CD4-positive, CD25-positive, alpha-beta regulatory T cell (primary cell): Measurements from ENCODE around the gene FXYD7. TPM values are rescaled to one million over a fixed set of nuclear protein-coding genes. Genes with fewer than 3 reads are reported as not detected.

Source experiments
- ATAC-seq, 2 donors: fragments of 150-1000 bp; cut with Tn5 transposase; one replicate each; pipeline ENCODE4 v1.10.0; 2021; ENCODE audit warnings: low read depth in 2 of 2, moderate number of reproducible peaks in 2 of 2, moderate library complexity in 1 of 2
- DNase-seq, 3 donors: peaks; one replicate each; pipeline versions ENCODE4 v3.0.0 to v3.0.0-alpha.2; 2012 to 2022; ENCODE audit warnings: mixed read lengths in 1 of 3
- H3K27ac ChIP-seq: one replicate; pipeline ENCODE4 v1.7.0; 2013; ENCODE audit warnings: mild to moderate bottlenecking, low read length; ENCODE audit not compliant: insufficient read depth, poor library complexity, severe bottlenecking
- H3K27me3 ChIP-seq: one replicate; pipeline ENCODE4 v1.7.0; 2013; ENCODE audit warnings: low read length; ENCODE audit not compliant: control insufficient read depth, insufficient read depth
- H3K36me3 ChIP-seq: one replicate; pipeline ENCODE4 v1.7.0; 2013; ENCODE audit warnings: mild to moderate bottlenecking, low read length, moderate library complexity; ENCODE audit not compliant: control insufficient read depth, insufficient read depth
- H3K4me1 ChIP-seq: 2 replicates; pipeline ENCODE4 v1.7.0; 2013; ENCODE audit warnings: mild to moderate bottlenecking, low read length; ENCODE audit not compliant: insufficient read depth, control insufficient read depth, poor library complexity, severe bottlenecking
- H3K4me3 ChIP-seq: one replicate; pipeline ENCODE4 v1.7.0; 2013; ENCODE audit warnings: low read depth, mild to moderate bottlenecking, low read length, moderate library complexity
- H3K9me3 ChIP-seq, 2 experiments: 1 replicate in 1 of 2; 2 replicates in 1 of 2; pipeline ENCODE4 v1.7.0; 2013; ENCODE audit warnings: low read length in 2 of 2, mild to moderate bottlenecking in 1 of 2, moderate library complexity in 1 of 2; ENCODE audit not compliant: control insufficient read depth in 2 of 2
- H3K27ac Mint-ChIP-seq, 3 donors: one replicate each; pipeline ENCODE4 v1.8.0; 2020 to 2022; ENCODE audit warnings: mild to moderate bottlenecking in 3 of 3, mixed read lengths in 3 of 3, moderate library complexity in 2 of 3
- H3K27me3 Mint-ChIP-seq: one replicate; pipeline ENCODE4 v1.8.0; 2022; ENCODE audit warnings: mild to moderate bottlenecking, mixed read lengths
- H3K36me3 Mint-ChIP-seq: one replicate; pipeline ENCODE4 v1.8.0; 2020; ENCODE audit warnings: mixed read lengths
- H3K4me1 Mint-ChIP-seq, 4 donors: one replicate each; pipeline ENCODE4 v1.8.0; 2020 to 2022; ENCODE audit warnings: mixed read lengths in 4 of 4, mild to moderate bottlenecking in 1 of 4
- H3K4me3 Mint-ChIP-seq, 4 donors: one replicate each; pipeline ENCODE4 v1.8.0; 2020 to 2022; ENCODE audit warnings: mild to moderate bottlenecking in 4 of 4, mixed read lengths in 4 of 4, moderate library complexity in 3 of 4
- H3K9me3 Mint-ChIP-seq, 7 donors: one replicate each; pipeline ENCODE4 v1.8.0; 2020 to 2022; ENCODE audit warnings: mixed read lengths in 7 of 7, mild to moderate bottlenecking in 3 of 7, moderate library complexity in 2 of 7
- polyA plus RNA-seq, 4 donors: library from polyadenylated mRNA; unstranded; fragments of 300-500 nt; fragmentation: Illumina TruSeq; gene quantifications; one replicate each; pipeline ENCODE4 v1.2.3, GENCODE V29; 2021
- total RNA-seq: library from RNA; stranded (reverse); gene quantifications from one replicate; pipeline ENCODE4 v1.2.3, GENCODE V29; 2022

Gene FXYD7
- total and polyA plus RNA-seq, 5 donors from 2014 or later: 3.2 to 9.3 (median 4.9) TPM

GRCh38 chr19:35114353-35115176 is 28.5 kb upstream of the FXYD7 start:
- H3K4me1 Mint-ChIP-seq: peaks cover 3 to 8% (median 5%) of the 10 kb centered on the region in 4 donors
- no peaks in the 10 kb centered on the region for H3K9me3 Mint-ChIP-seq
- H3K9me3 ChIP-seq: no peaks in the 10 kb centered on the region
- peaks cover 5% of the 10 kb centered on the region for H3K27me3 Mint-ChIP-seq
- no peaks in the 10 kb centered on the region for H3K36me3 Mint-ChIP-seq
- peaks cover 6% of the 10 kb centered on the region for H3K4me1 ChIP-seq
- peak; percentile 71 to 78 for ATAC-seq
- peak; percentile 48 to 68 (median 55) for DNase-seq
- H3K36me3 ChIP-seq: no peaks in the 10 kb centered on the region
- H3K27ac Mint-ChIP-seq: peak overlapping the region in 2 of 3 donors; percentile 26 to 64
- peak overlapping the region in 1 of 4 donors; percentile 41 for H3K4me3 Mint-ChIP-seq
- H3K4me3 ChIP-seq: no peak overlapping the region
- H3K27ac ChIP-seq: no peak overlapping the region
- no peaks in the 10 kb centered on the region for H3K27me3 ChIP-seq

GRCh38 chr19:35115177-35115951 is 27.7 kb upstream of the FXYD7 start, which contains the start of gene FXYD3:
FXYD3 (plus strand) TSS chr19:35115823; CDS start chr19:35119377, 3,554 bp downstream.
- Mint-ChIP-seq H3K9me3 (no peaks in the 10 kb centered on the region), H3K27ac (peak within 1 kb of the TSS; percentile 26 to 64 (median 36)), H3K4me1 (peaks cover 3 to 8% (median 5%) of the 10 kb centered on the region in 4 donors), H3K4me3 (peak within 1 kb of the TSS in 1 of 4 donors; percentile 41), H3K36me3 (no peaks in the 10 kb centered on the region), H3K27me3 (peaks cover 5% of the 10 kb centered on the region)
- Histone ChIP-seq H3K36me3 (no peaks in the 10 kb centered on the region), H3K27ac (no peak within 1 kb of the TSS), H3K4me1 (peaks cover 6% of the 10 kb centered on the region), H3K9me3 (no peaks in the 10 kb centered on the region), H3K27me3 (no peaks in the 10 kb centered on the region), H3K4me3 (no peak within 1 kb of the TSS)
- DNase-seq (no peak), ATAC-seq (no peak)

GRCh38 chr19:35116072-35116801 is 26.8 kb upstream of the FXYD7 start:
- Histone ChIP-seq H3K27me3 (no peaks in the 10 kb centered on the region), H3K4me1 (peaks cover 6% of the 10 kb centered on the region), H3K36me3 (no peaks in the 10 kb centered on the region), H3K27ac (no peak overlapping the region), H3K4me3 (no peak overlapping the region), H3K9me3 (no peaks in the 10 kb centered on the region)
- Mint-ChIP-seq H3K4me1 (peaks cover 3 to 8% (median 5%) of the 10 kb centered on the region in 4 donors), H3K36me3 (no peaks in the 10 kb centered on the region), H3K27ac (peak overlapping the region in 1 of 3 donors; percentile 36), H3K27me3 (peaks cover 5% of the 10 kb centered on the region), H3K4me3 (no peak overlapping the region), H3K9me3 (no peaks in the 10 kb centered on the region)
- DNase-seq (no peak), ATAC-seq (no peak)

- no peak for DNase-seq
- H3K4me3 Mint-ChIP-seq: no peak overlapping the region
- no peak overlapping the region for H3K27ac Mint-ChIP-seq
Observed at GRCh38 chr19:35117116-35117515, 25.9 kb upstream of the FXYD7 start.

GRCh38 chr19:35117799-35118198 is 25.3 kb upstream of the FXYD7 start:
- ATAC-seq: no peak
- peak overlapping the region in 1 of 3 donors; percentile 36 for H3K27ac Mint-ChIP-seq
- Histone ChIP-seq H3K4me3 (no peak overlapping the region), H3K9me3 (no peaks in the 10 kb centered on the region), H3K4me1 (peaks cover 6% of the 10 kb centered on the region), H3K27ac (no peak overlapping the region), H3K27me3 (no peaks in the 10 kb centered on the region), H3K36me3 (no peaks in the 10 kb centered on the region)
- no peaks in the 10 kb centered on the region for H3K9me3 Mint-ChIP-seq
- no peaks in the 10 kb centered on the region for H3K36me3 Mint-ChIP-seq
- H3K4me3 Mint-ChIP-seq: no peak overlapping the region
- no peak for DNase-seq
- H3K27me3 Mint-ChIP-seq: peaks cover 4% of the 10 kb centered on the region
- peaks cover 3 to 8% (median 5%) of the 10 kb centered on the region in 4 donors for H3K4me1 Mint-ChIP-seq

More at GRCh38 chr19:35117116-35117515, 25.9 kb upstream of the FXYD7 start:
- H3K36me3 Mint-ChIP-seq: no peaks in the 10 kb centered on the region
- no peaks in the 10 kb centered on the region for H3K27me3 ChIP-seq
- H3K9me3 Mint-ChIP-seq: no peaks in the 10 kb centered on the region
- no peak overlapping the region for H3K27ac ChIP-seq
- H3K4me1 ChIP-seq: peaks cover 6% of the 10 kb centered on the region
- H3K4me3 ChIP-seq: no peak overlapping the region
- no peaks in the 10 kb centered on the region for H3K9me3 ChIP-seq
- no peak for ATAC-seq
- no peaks in the 10 kb centered on the region for H3K36me3 ChIP-seq
- peaks cover 3 to 8% (median 5%) of the 10 kb centered on the region in 4 donors for H3K4me1 Mint-ChIP-seq
- peaks cover 4% of the 10 kb centered on the region for H3K27me3 Mint-ChIP-seq

GRCh38 chr19:35118268-35119020 is 24.6 kb upstream of the FXYD7 start:
- no peak for ATAC-seq
- peaks cover 6% of the 10 kb centered on the region for H3K4me1 ChIP-seq

GRCh38 chr19:35119091-35119490 is 24.0 kb upstream of the FXYD7 start:
- Histone ChIP-seq H3K27ac (no peak overlapping the region), H3K4me3 (no peak overlapping the region), H3K27me3 (no peaks in the 10 kb centered on the region), H3K9me3 (no peaks in the 10 kb centered on the region), H3K4me1 (peaks cover 6% of the 10 kb centered on the region), H3K36me3 (no peaks in the 10 kb centered on the region)
- DNase-seq (no peak), ATAC-seq (no peak)
- no peak overlapping the region for H3K4me3 Mint-ChIP-seq
- peaks cover 4 to 12% (median 6%) of the 10 kb centered on the region in 4 donors for H3K4me1 Mint-ChIP-seq
- no peaks in the 10 kb centered on the region for H3K9me3 Mint-ChIP-seq
- H3K27ac Mint-ChIP-seq: no peak overlapping the region
- H3K27me3 Mint-ChIP-seq: peaks cover 4% of the 10 kb centered on the region
- H3K36me3 Mint-ChIP-seq: peaks cover 3% of the 10 kb centered on the region

More at GRCh38 chr19:35118268-35119020, 24.6 kb upstream of the FXYD7 start:
- no peak overlapping the region for H3K27ac Mint-ChIP-seq
- H3K27me3 ChIP-seq: no peaks in the 10 kb centered on the region
- peaks cover 4% of the 10 kb centered on the region for H3K27me3 Mint-ChIP-seq
- no peaks in the 10 kb centered on the region for H3K9me3 ChIP-seq
- H3K27ac ChIP-seq: no peak overlapping the region
- no peak for DNase-seq
- H3K9me3 Mint-ChIP-seq: no peaks in the 10 kb centered on the region
- no peaks in the 10 kb centered on the region for H3K36me3 Mint-ChIP-seq
- H3K4me1 Mint-ChIP-seq: peaks cover 3 to 8% (median 5%) of the 10 kb centered on the region in 4 donors
- H3K36me3 ChIP-seq: no peaks in the 10 kb centered on the region
- no peak overlapping the region for H3K4me3 Mint-ChIP-seq
- H3K4me3 ChIP-seq: no peak overlapping the region
